NAMALWA (cell line): Measurements from ENCODE around the gene MICAL2.

Experiments
- DNase-seq: peaks from one replicate; pipeline ENCODE4 v3.0.0-alpha.2; 2015; ENCODE audit warnings: low spot score

MICAL2 gene

GRCh38 chr11:12110201-12110713, at the start of gene MICAL2:
Gene MICAL2 (plus strand): TSS chr11:12110590. CDS start chr11:12162156, 51,566 bp downstream.
- no peak for DNase-seq

DNA sequence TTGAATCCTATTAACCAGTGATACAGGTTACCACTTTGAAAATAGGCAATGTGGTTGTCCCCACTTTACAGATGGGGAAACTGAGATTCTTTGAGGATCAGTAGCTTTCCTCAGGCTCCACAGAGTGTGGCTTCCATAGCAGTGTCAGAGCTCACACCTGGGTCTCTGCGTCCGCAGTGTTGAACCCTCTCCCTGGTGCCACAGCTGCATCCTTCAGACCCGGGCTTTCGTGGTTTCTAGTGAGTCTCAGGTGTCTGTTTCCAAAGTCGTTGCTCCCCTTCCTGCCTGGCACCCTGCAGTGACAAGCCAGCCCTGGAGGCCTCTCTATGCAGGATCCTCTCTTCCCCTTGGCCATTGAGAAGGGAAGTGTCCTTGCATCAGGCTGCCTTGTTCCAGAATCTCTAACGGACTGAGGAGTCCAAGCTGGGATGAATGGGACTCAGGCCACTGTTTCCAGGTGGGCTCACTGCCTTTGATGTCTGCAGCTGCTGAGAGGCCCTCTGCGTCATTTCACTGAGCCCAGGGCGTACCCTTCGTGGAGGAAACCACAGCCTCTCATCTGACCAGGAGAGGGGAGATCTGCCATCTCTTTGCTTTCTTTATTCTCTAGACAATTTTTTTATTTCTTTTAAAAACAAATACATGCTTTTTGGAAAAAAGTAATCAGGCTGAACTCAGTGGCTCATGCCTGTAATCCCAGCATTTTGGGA, 48.4 kb upstream of the MICAL2 start:
- DNase-seq = no peak

DNA sequence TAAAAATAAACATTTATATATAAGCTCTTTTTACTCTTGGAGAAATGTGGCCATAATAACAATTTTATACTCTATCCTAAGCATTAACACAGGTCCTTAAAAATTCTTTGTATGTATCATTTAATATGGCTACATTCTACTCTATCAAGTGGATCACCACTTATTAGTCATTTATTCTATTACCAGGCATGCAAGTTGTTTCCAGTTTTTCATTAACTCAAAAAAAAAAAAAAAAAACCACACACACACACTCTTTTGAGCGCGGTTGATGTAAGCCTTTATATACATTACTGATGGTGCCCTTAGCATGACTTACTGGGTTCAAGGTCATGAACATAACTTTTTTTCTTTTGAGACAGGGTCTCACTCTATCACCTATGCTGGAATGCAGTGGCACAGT, 47.1 kb upstream of the MICAL2 start:
- no peak for DNase-seq

DNA sequence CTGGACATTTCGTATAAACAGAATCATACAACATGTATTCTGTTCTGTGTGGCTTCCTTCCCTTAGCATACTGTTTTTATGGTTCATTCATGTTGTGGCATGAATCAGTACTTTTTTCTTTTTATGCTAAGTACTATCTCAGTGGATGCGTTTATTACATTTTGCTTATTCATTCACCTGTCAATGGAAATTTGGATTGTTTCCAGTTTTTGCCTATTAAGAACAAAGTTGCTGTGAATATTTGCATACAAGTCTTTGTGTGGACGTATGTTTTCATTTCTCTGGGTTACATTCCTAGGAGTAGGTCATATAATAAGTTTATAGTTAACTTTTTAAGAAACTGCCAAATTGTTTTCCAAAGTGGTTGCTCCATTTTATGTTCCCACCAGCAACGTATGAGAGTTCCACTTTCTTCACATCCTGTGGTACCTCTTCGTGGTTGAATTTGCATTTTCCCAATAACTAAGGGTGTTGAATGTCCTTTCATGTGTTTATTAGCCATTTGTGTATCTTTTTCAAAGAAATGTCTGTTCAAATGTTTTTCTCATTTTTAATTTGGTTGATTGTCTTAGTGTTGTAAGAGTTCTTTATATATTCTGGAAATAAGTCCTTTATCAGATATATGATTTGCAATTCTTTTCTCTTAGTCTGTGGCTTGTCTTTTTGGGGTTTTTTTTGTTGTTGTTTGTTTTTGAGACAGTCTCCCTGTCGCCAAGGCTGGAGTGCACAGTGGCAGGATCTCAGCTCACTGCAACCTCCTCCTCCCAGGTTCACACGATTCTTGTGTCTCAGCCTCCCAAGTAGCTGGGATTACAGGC, 46.0 kb upstream of the MICAL2 start:
- DNase-seq = no peak

- DNase-seq = no peak
These were observed 45.5 kb upstream of the MICAL2 start for GRCh38 chr11:12064954-12065280.

- no peak for DNase-seq
These were observed 44.2 kb upstream of the MICAL2 start for GRCh38 chr11:12066056-12066798.

DNA sequence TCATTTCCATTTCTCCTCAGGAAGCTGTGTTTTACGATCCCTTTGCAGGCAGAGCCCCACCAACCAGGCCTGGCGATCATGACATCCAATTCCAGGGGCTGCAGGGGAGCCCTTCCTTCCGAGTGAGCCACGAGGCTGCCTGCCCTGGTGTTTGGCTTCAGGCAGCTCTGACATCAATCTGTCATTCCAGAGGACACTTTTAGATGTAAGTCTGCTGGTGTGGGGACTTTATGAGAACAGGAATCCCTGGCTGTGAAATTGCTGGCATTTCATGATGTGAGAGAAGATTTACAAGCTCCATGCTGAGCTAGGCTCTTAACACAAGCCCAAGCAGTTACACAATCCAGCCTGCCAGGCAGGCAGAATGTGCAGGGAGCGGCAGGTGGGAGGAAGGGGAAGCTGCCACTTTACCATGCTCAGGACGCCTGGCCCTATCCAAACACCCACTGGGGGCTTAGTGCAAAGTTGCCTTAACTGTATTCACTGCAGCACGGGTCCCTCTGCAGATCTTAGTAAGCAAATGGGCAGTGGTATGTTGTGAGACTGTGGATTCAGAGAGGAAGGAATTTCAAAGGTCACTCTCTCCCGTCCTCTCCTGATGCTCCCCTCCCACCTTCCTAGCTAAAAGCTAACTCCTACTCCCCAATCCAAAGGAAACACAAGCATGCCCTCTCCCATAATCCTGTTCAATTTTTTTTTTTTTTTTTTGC, 43.4 kb upstream of the MICAL2 start:
- no peak for DNase-seq

- no peak for DNase-seq
These were observed 42.5 kb upstream of the MICAL2 start for GRCh38 chr11:12067796-12068357.

DNA sequence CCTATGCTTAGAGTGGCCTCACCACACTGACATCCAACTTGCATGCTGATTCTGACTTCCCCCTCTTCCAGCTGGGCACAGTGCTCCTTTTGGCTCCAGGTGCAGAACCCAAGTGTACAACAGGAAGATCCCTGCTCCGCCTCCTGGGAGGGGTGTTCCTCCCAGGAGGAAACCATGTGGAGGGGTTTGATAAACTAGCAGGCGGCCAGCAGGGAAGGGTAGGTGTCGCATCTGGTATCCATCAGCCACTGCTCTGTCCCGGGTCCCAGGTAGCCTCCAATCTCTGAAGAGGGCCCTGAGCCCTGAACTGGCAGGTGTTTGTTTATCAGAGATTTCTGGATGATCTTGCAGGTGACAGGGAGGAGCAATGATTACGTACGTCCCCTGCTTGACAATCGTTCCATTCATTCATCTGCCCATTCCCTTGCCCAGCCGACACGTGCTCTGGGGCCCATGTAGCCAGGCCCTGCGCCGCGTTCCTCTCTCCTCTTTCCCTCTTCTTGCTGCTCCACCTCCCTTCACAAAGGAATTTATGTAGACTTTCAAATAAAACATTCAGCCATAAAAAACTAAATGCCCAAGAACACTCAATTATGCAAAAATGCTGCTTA, 41.2 kb upstream of the MICAL2 start:
- DNase-seq = no peak

GRCh38 chr11:12070446-12071267, 39.7 kb upstream of the MICAL2 start:
- DNase-seq = no peak

DNA sequence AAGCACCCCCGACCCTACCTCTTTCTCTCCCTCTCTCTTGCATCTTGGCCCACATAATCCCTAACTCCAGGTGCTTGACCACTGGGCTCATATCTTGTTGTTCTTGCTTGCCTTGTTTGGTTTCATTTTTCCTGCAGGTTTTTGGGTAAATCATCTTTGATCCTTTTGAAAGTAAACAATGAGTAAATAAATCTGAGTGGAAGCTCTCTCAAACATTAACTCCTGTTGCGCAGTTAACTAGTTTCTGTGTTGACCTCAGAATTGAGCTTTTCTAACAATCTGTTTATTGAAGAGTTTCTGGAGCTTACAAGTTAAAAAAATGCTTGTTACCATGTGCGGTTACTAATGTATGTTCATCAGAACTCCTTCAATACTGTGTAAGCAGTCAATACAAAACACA, 38.8 kb upstream of the MICAL2 start:
- DNase-seq = no peak

DNA sequence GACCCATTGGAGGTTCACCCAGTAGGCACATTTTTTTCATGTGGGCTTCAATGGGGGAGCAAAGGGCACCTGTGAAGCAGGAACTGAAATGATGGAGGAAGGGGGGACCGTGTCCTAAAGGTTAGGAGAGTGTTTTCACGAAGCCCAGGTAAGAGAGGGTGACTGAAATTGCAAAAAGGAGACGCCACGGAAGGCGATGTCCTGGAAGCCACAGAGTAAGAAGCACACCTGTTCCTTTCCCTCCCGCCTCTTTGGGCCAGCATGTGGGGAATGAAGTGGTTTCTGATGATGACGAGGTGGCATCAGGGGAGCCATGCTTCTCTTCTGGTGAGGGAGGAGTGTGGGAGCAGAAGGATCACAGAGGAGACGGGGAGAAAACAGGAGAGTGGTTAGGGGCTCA, 37.0 kb upstream of the MICAL2 start:
- no peak for DNase-seq

DNA sequence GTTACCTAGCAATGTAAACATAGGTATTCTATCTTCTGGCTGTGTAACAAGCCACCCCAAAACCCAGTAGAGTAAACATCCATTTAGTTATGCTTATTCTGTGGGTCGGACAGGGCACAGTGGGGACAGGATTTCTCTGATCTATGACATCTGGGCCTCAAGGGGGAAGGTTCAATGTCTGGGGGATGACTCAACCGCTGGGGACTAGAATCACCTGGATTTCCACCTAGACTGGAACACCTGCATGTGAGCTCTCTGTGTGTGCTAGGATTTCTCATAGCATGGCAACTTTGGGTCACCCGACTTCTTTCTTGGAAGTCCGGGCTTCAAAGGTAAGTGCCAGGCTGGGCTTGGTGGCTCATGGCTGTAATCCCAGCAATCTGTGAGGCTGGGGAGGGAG, 36.5 kb upstream of the MICAL2 start:
- DNase-seq = no peak

GRCh38 chr11:12074529-12075195, 35.7 kb upstream of the MICAL2 start:
- DNase-seq = no peak

GRCh38 chr11:12075291-12075690, 35.1 kb upstream of the MICAL2 start:
- no peak for DNase-seq

- DNase-seq = no peak
These were observed 34.3 kb upstream of the MICAL2 start for GRCh38 chr11:12075822-12076821.

DNA sequence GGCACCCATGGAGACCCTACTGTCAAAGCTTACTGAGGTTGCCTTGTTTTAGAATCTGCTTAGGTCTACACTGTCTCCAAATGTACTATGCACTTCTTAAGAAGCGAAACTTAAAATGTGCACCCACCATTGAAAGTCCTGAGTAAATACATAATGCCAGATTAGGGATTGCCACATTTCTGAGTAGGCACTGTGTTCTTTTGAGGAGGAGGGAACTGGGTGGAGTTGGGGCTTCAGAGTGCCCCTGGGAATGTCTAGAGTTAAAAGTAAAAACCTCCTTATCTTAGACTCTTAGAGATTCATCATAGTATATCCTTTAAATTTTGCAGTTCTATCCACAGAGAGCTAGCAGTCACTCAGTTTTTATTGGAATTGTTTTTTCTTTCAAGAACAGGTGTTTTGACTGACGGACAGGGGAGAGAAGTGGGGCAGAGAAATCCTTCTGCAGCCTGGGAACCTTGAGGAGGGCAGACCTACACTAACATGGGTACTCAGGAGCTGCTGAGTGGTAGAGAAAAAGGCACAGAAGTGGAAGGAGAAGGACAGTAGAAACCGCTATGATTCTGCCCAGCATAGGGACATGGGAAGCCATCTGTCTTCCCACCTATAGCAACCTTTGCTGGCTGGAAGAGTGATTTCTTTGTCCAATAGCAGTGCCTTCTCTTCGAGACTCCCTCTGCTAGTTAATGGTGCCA, 33.4 kb upstream of the MICAL2 start:
- DNase-seq = no peak
